Keratinocyte (primary cell): Measurements from ENCODE around the gene PRPF8. TPM values are rescaled to one million over a fixed set of nuclear protein-coding genes. Genes with fewer than 3 reads are reported as not detected.

ENCODE experiments used
- DNase-seq: peaks from one replicate; pipeline ENCODE4 v3.0.0-alpha.2; 2011; ENCODE audit warnings: low read depth, missing footprints, low spot score
- FAIRE-seq: peaks from 2 replicates; lab custom pipeline; 2011; peaks lifted over from hg19 to GRCh38; lab: Jason Lieb, UNC
- H2AFZ ChIP-seq: 2 replicates; pipeline ENCODE4 v1.6.0; 2012; ENCODE audit warnings: low read length, control low read depth, inconsistent platforms; ENCODE audit not compliant: control insufficient read depth
- H3K27ac ChIP-seq: 2 replicates; pipeline ENCODE4 v1.5.1; 2011; ENCODE audit warnings: low read length; ENCODE audit not compliant: control insufficient read depth, insufficient read depth
- H3K27me3 ChIP-seq: 3 replicates; pipeline ENCODE4 v1.6.0; 2011; ENCODE audit warnings: low read length; ENCODE audit not compliant: control insufficient read depth, insufficient read depth; ENCODE audit errors: extremely low read depth
- H3K36me3 ChIP-seq, 2 experiments: 2 replicates in 1 of 2; 3 replicates in 1 of 2; pipeline ENCODE4 v1.5.1; 2011; ENCODE audit warnings: low read length in 2 of 2, mild to moderate bottlenecking in 1 of 2; ENCODE audit not compliant: control insufficient read depth in 2 of 2, insufficient read depth in 2 of 2; ENCODE audit errors: extremely low read depth in 1 of 2
- H3K4me1 ChIP-seq: 3 replicates; pipeline ENCODE4 v1.5.1; 2011; ENCODE audit warnings: low read length; ENCODE audit not compliant: control insufficient read depth, insufficient read depth; ENCODE audit errors: extremely low read depth
- H3K4me2 ChIP-seq: 3 replicates; pipeline ENCODE4 v1.6.0; 2011; ENCODE audit warnings: low read depth, low read length; ENCODE audit not compliant: control insufficient read depth, insufficient read depth; ENCODE audit errors: extremely low read depth
- H3K4me3 ChIP-seq, 3 experiments: fragments of 200-600 bp in 1 of 3; sonication (generic) in 1 of 3; 2 replicates in 2 of 3; 3 replicates in 1 of 3; pipeline ENCODE4 v1.5.1; 2011 to 2016; ENCODE audit warnings: low read length in 3 of 3, mild to moderate bottlenecking in 3 of 3, control low read depth in 2 of 3, inconsistent platforms in 1 of 3, low read depth in 1 of 3, mixed read lengths in 1 of 3, mixed run types in 1 of 3, moderate library complexity in 1 of 3; ENCODE audit not compliant: control insufficient read depth in 2 of 3, insufficient read depth in 2 of 3; ENCODE audit errors: extremely low read depth in 1 of 3
- H3K79me2 ChIP-seq: 2 replicates; pipeline ENCODE4 v1.6.0; 2012; ENCODE audit warnings: low read length; ENCODE audit not compliant: control insufficient read depth, insufficient read depth
- H3K9ac ChIP-seq: 3 replicates; pipeline ENCODE4 v1.6.0; 2011; ENCODE audit warnings: low read length; ENCODE audit not compliant: control insufficient read depth, insufficient read depth; ENCODE audit errors: extremely low read depth
- H3K9me1 ChIP-seq: 3 replicates; pipeline ENCODE4 v1.6.0; 2011; ENCODE audit warnings: low read length; ENCODE audit not compliant: control insufficient read depth, insufficient read depth; ENCODE audit errors: extremely low read depth
- H3K9me3 ChIP-seq: 2 replicates; pipeline ENCODE4 v1.5.1; 2012; ENCODE audit warnings: low read depth, low read length; ENCODE audit not compliant: control insufficient read depth
- H4K20me1 ChIP-seq: 3 replicates; pipeline ENCODE4 v1.6.0; 2011; ENCODE audit warnings: low read length; ENCODE audit not compliant: control insufficient read depth, insufficient read depth; ENCODE audit errors: extremely low read depth
- EZH2 ChIP-seq: IDR thresholded peaks from one replicate; pipeline ENCODE4 v1.6.1; 2012; ENCODE audit warnings: inconsistent platforms, mild to moderate bottlenecking, low read length, moderate library complexity
- dilution Hi-C: fragments of 300-500 bp; cut with MboI; formaldehyde crosslinking; loops from one replicate; pipeline ENCODE4 v1.7.0; 2020; ENCODE audit warnings: low sequenced_read_pairs; ENCODE audit not compliant: extremely low pct_ligation_motif_present
- polyA plus RNA-seq, 5 experiments: library from polyadenylated mRNA; depleted of rRNA in 3 of 5; stranded (reverse) in 3 of 5; stranded (forward) in 1 of 5; unstranded in 1 of 5; fragments of >200 nt; gene quantifications; 1 replicate in 1 of 5; 2 replicates in 3 of 5; 3 replicates in 1 of 5; pipeline versions ENCODE4 v1.2.1 to v1.2.3, GENCODE V29; 2011 to 2012; ENCODE audit warnings: missing spikeins in 2 of 5, low read depth in 1 of 5, low replicate concordance in 1 of 5
- TF ChIP-seq, protein P1 (sequence below), 3 experiments: IDR thresholded peaks in 1 of 3; conservative IDR thresholded peaks in 1 of 3; optimal IDR thresholded peaks in 1 of 3; 2 replicates in 2 of 3; 3 replicates in 1 of 3; pipeline versions ENCODE3 to v1.5.1; 2011; ENCODE audit warnings: low read length in 3 of 3, mild to moderate bottlenecking in 3 of 3, moderate library complexity in 2 of 3, control low read depth in 1 of 3, inconsistent platforms in 1 of 3; ENCODE audit not compliant: insufficient read depth in 2 of 3; ENCODE audit errors: extremely low read depth in 1 of 3

The PRPF8 gene
- polyA plus RNA-seq, 1 donor (not counting 4 experiments of a cell fraction or from before 2014, with no cell fraction given): 97.5 TPM

DNA sequence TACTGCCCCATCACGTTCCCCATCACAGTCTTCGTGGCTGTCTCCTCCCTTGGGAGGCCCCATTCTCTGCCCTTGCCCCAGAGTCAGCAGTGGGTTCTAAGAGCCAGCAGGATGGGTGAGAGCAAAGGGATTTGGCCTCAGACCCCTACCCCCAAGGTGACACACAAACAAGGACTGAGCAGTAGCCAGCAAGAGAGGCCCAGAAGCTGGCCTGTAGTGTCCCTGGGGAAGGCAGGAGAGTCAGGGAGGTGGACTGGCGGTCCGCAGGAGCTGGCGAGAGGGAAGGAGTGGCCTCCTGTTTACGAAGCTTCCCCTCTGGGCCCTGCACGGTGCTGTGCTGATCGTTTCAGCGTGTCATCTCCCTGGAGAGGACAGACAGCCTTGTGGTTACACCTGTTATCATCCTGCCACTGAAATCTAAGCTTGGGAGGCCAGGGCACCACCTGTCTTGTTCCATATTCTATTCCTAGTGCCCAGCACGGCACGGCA, 48.2 kb upstream of the PRPF8 start:
- Histone ChIP-seq H3K9me3 (no peaks in the 10 kb centered on the region), H3K4me3 (no peak overlapping the region), H4K20me1 (no peaks in the 10 kb centered on the region), H3K27ac (no peak overlapping the region), H3K4me1 (peaks cover 20% of the 10 kb centered on the region), H2AFZ (no peak overlapping the region), H3K9ac (no peak overlapping the region), H3K27me3 (no peaks in the 10 kb centered on the region), H3K9me1 (no peaks in the 10 kb centered on the region), H3K4me2 (no peak overlapping the region), H3K79me2 (no peaks in the 10 kb centered on the region), H3K36me3 (peaks cover 6 to 16% of the 10 kb centered on the region in 2 experiments)
- TF ChIP-seq, protein P1, sequence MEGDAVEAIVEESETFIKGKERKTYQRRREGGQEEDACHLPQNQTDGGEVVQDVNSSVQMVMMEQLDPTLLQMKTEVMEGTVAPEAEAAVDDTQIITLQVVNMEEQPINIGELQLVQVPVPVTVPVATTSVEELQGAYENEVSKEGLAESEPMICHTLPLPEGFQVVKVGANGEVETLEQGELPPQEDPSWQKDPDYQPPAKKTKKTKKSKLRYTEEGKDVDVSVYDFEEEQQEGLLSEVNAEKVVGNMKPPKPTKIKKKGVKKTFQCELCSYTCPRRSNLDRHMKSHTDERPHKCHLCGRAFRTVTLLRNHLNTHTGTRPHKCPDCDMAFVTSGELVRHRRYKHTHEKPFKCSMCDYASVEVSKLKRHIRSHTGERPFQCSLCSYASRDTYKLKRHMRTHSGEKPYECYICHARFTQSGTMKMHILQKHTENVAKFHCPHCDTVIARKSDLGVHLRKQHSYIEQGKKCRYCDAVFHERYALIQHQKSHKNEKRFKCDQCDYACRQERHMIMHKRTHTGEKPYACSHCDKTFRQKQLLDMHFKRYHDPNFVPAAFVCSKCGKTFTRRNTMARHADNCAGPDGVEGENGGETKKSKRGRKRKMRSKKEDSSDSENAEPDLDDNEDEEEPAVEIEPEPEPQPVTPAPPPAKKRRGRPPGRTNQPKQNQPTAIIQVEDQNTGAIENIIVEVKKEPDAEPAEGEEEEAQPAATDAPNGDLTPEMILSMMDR (optimal IDR thresholded peaks at IDR 0.05 in 1 of 3, IDR thresholded peaks at IDR 0.05 in 1 of 3, conservative IDR thresholded peaks at IDR 0.05 in 1 of 3; ENCODE audit: extremely low read depth in 1 of 3, insufficient read depth in 2 of 3, low read length in 3 of 3): no peak
- TF ChIP-seq EZH2: no peak
- FAIRE-seq (no peak), DNase-seq (no peak)
- dilution Hi-C loops: loop anchor here (5.0 kb wide), 1 partner anchor 49 kb away; no protein-coding TSS in a partner anchor

GRCh38 chr17:1732241-1732832, 47.7 kb upstream of the PRPF8 start:
- H4K20me1 ChIP-seq: no peaks in the 10 kb centered on the region
- H3K9me3 ChIP-seq: no peaks in the 10 kb centered on the region
- H3K9ac ChIP-seq: no peak overlapping the region
- no peak overlapping the region for H3K27ac ChIP-seq
- H3K9me1 ChIP-seq: no peaks in the 10 kb centered on the region
- dilution Hi-C loops: loop anchor here (5.0 kb wide), 1 partner anchor 50 kb away; no protein-coding TSS in a partner anchor
- H3K27me3 ChIP-seq: no peaks in the 10 kb centered on the region
- TF ChIP-seq, protein P1 (optimal IDR thresholded peaks at IDR 0.05 in 1 of 3, IDR thresholded peaks at IDR 0.05 in 1 of 3, conservative IDR thresholded peaks at IDR 0.05 in 1 of 3; ENCODE audit: extremely low read depth in 1 of 3, insufficient read depth in 2 of 3, low read length in 3 of 3): no peak
- TF ChIP-seq EZH2: no peak
- H3K36me3 ChIP-seq: peaks cover 6 to 12% of the 10 kb centered on the region in 2 experiments
- H2AFZ ChIP-seq: no peak overlapping the region
- peaks cover 20% of the 10 kb centered on the region for H3K4me1 ChIP-seq
- no peak overlapping the region for H3K4me3 ChIP-seq
- H3K4me2 ChIP-seq: no peak overlapping the region
- DNase-seq: no peak
- no peak for FAIRE-seq
- no peaks in the 10 kb centered on the region for H3K79me2 ChIP-seq
